HG02840 (cell line): ENCODE measurements around the gene CRIP2.

Source experiments
- ATAC-seq: cut with Tn5 transposase; IDR thresholded peaks from one replicate; pipeline ENCODE4 v1.9.1; 2021; ENCODE audit warnings: mild to moderate bottlenecking, moderate library complexity, moderate number of reproducible peaks; ENCODE audit not compliant: unreplicated experiment, low FRiP score

CRIP2 gene

DNA sequence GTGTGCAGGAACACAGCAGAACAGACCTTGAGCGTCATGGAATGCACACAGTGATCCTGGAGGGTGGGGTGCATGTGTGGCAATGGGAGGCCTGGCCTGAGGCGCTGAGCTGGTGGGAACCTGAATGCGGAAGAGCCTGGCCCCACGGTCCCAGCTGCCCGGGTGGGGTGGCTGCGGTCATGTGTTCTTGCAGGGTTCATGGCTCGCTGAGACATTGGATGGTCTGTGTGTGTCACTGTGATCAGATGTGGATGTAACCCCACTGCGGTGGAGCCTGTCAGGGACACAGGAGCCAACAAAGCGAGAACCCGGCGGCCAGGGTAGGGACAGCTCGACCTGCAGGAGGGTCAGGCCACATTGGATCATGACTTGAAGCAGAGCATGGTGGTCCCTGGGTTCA, 31.8 kb upstream of the CRIP2 start:
- ATAC-seq, result no peak

DNA sequence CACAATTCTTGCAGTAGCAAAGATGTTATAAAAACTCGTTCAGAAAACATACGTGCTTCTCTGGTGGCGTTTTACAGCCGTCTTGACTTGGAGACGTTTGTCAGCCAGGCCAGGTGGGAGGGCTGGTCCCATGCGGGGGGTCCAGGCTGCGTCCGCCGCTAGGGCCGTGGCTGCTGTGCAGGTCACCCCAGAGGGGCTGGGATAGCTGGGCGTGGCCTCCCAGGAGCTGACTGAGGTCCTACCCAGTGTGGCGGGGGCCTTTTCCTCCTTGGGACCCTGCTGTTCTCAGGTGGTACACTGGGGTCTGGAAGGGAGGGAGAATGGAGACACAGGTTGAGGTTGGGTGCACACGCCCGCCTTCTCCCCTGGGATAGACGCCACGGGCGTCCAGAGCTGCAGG, 29.8 kb upstream of the CRIP2 start:
- no peak for ATAC-seq

DNA sequence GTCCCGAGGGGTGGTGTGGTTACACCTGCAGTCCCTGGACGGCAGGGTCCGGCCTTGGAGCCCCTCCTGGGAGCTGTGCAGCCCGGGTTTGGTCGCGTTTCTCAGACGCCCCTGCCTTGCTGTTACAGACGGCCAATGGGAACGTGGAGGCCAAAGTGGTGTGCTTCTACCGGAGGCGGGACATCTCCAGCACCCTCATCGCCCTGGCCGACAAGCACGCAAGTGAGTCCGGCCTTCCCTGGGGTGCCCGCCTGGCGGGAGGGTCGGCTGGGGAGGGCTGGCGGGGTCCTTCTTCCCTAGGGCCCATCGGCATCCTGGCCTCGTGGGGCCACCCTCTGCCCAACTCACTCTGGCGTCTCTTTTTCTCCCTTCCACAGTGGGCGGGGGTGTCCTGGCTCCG, 29.3 kb upstream of the CRIP2 start:
- ATAC-seq, result no peak

DNA sequence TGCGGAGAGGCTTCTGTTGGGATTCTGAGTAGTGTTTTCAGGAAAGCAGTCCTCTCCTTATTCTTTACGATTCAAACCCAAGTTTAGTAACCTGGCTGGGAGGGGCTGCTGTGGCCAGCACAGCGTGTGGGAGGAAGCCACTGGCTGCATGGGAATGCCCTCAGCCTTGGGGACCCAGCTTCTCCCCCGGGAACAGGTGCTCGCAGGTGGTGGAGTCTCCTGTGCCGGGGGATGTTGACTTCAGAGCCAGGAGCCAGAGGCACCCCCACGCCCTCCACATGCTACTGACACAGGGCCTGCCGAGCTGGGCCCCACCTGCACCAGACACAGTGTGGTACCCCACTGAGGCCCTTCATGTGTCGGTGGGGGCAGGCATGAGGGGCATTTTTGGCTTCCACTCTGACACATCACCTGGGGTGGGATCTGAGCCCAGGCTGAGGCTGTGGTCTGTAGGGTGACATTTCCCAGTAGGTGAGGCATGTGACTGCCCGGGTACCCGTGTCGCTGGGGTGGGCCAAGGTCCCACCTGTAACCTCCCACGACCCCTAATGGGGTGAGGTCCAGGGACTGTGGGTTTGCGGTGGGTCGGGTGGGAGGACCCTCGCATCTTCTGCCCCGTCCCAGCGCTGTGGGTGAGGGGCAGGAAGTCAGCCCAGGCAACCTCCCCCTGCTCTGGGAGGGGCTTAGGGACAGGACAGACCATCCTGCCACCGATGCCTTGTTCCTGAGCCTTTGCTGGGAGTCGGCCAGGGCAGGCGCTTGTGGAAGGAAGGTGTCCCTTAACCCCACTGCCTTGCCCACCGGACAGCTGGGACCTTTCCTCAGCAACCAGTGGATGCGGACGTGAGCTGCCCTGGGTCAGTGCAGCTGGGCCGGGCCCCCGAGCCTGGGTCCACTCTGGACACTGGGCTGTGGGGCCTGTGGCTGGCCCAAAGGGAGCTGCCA, 28.4 kb upstream of the CRIP2 start:
- ATAC-seq, result no peak

DNA sequence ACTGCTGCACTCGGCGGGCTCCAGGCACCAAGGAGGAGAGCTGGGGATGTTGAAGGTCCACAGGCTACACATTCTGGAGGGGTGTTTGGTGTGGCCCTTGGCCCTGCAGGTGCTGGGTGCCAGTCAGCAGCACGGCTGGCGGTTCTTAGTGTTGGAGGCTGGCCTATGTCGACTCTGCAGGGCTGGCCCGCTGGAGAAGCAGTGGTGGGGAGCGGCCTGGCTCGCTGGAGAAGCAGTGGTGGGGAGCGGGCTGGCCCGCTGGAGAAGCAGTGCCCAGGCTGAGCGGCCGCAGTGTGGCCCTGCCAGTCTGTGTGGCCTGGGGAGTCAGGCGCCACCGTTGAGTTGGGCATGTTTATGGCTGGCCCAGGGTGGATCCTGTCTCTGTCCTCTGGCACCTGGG, 27.6 kb upstream of the CRIP2 start:
- no peak for ATAC-seq

DNA sequence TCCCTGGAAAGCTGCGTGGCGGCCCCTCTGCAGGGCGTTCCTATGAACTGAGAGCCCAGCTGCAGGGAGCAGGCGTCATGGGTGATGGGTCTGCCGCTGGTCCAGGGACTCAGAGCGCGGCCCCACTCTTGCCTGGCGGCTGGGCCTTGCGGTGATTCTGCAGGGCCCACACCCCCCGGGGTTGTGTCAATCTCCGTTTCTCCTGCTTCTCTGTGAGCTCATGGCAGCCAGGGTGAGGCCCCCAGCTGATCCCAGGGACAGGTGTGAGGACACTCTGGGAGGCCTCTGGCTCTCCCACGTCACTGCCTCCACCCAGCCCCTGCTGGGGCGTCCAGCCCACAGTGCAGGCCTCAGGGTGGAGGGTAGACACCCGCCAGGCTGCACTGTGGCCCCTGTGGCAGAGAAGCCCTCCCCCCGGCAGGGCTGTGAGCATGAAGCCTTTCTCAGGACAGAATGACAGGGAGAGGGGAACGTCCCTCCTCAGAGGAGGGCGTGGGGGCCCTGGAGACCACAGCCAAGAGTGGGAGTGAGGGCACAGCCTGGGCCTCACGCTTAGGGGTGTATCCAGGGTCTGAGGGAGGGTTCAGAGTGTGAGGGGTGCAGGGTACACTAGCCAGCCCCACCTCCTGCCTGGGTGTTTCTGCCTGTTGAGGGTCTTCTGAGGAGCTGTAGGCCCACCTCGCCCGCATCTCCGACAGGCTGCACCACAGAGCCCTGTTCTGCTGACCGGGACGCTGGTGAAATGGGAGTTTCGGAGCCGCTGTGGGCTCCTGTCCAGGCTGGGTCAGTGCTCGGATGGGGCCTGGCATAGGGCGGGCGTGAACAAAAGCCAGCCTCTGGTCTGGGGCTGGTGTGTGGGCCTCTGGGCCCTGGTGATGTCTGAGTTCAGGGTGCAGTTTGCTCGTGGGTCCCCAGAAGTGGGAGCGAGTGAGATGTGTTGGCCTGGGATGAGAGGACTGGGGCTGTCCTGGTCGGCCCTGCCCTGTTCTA, 26.7 kb upstream of the CRIP2 start:
- ATAC-seq, result no peak

DNA sequence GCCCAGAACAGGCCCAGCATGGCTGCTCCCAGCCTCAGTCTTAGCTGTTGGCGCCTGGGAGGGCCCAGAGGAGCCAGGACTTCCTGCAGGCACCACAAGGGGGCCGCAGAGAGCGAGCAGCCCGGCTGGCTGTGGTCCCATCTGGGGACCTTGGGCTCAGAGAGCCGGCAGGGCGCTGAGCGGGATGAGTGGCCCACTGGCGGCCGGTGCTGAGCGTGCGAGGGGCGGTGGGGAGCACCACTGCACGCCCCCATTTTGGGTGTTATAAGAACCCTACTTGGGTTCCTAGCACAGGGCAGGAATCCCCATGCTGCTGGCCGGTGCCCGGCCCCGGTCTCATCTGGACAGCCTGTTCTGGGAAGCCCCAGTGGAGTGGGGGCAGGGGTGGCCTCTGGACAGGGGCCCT, 25.9 kb upstream of the CRIP2 start:
- ATAC-seq, result no peak

DNA sequence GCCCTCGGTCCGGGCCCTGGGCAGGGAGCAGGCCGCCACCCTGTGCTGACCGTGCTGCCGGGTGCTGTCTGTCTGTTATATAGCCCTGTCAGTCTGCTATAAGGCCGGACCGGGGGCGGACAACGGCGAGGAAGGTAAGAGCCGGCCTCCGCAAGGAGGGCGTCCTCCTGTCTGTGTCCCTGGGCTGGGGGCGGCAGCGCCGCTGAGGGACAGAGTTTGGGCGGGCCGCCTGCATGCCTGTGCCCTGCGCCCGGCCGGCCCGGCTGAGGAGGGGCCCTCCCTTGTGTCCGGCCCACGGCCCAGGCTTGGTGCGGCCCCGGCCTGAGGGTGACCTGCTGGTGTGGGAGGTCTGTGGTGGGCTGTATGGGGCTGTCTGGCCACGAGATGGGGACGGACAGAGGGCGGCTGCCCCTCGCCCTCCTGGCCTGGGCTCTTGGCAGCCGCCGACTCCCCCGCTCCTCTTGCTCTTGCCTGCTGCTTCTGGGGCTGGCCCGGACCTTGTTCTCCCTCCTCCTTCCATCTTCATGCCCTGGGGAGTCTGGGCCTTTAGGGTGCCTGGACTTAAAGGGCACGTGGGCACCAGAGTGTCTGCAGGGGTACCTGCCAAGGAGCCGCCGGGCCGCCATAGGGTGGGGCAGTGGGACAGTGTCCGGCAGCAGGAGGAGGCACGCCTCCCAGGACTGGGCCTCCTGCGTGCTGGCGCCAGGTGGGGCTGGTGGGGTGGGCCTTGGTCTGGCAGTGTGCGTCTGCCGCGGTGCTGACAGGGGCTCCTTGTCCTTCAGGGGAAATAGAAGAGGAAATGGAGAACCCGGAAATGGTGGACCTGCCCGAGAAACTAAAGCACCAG, 25.1 kb upstream of the CRIP2 start:
- ATAC-seq, result no peak

DNA sequence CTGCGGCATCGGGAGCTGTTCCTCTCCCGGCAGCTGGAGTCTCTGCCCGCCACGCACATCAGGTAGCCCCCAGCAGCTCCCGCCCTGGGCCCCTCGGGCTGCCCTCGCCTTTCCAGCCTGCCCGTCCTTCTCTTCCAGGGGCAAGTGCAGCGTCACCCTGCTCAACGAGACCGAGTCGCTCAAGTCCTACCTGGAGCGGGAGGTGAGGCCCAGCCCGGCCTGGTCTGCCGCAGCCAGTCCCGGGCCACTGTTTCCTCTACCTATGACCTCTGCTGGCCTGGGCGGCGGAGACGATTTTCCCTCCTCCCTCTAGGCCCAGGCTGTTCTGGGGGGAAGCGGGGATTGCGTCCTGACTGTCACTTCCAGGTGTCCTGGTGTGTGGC, 24.5 kb upstream of the CRIP2 start:
- no peak for ATAC-seq

DNA sequence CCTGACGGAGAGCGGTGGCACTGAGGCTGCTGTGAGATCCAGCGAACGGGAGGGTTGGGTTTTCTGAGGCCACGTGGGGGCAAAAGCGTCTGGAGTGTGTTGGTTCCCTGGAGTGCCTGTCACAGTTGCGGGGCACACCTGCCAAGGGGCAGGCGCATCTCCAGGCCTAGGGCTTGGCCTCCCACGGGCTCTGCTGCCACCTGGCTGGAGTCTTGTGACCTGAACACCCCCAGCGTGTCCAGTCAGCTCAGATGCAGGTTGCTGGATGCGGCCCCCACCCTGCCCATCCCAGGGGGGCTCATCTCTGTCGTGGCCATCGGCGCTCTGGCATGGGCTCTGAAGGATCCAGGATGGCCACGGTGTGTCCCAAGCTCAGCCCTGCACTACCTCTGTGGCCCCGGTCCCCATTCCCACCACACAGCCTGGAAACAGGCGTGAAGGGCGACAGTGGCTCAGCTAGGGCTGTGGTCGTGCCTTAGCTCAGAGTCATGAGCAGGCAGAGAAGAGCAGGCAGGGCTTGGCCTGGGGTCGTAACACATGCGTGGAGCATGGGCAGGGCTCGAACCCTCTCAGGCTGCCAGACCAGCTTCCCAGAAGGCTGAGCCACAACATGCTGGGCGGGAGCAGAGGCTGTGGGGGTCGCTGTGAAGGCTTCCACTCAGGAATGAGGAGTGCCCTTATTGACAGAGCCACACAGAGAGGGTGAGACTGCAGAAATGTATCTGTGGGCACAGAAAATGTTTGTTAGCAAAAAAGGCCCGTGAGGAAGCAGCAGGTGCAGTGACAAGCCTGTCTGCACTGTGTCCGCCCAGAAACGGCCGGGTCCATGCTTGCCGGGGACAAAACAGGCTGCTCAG, 23.5 kb upstream of the CRIP2 start:
- ATAC-seq, result no peak

DNA sequence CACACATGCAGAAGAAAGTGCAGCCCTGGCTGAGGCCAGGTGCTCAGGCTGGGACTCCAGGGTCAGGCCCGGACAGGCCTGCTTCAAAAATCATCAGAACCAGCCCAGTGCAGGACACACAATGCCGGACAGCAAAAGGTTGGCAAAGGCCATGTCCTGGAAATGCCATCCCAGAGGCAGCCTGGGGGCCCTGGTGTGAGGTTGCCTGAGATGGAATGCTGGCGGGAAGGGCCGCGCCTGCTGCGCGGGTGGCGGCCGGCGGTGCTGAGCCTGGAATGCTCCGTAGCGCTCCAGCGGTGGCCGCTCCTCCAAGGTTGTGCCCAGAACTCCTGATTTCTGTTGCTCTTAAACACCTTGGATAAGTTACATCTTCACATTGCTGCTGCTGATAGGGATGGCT, 21.7 kb upstream of the CRIP2 start:
- no peak for ATAC-seq

DNA sequence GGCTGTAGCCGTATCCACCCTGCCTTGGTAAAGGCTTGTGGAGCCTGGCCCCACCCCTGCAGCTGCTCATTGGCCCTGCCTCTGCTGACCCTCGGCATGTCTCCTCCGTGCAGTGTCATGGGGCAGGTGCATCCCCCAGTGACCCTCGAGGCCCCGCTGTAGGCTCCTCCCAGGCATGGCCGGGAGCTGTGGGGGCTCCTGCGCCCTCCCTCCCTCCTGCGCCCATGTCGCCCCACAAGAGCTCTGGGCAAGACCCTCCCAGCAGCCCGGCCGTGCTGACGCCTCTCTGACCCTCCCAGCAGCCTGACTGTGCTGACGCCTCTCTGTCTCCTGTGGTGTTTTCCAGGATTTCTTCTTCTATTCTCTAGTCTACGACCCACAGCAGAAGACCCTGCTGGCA, 20.8 kb upstream of the CRIP2 start:
- ATAC-seq, result no peak

DNA sequence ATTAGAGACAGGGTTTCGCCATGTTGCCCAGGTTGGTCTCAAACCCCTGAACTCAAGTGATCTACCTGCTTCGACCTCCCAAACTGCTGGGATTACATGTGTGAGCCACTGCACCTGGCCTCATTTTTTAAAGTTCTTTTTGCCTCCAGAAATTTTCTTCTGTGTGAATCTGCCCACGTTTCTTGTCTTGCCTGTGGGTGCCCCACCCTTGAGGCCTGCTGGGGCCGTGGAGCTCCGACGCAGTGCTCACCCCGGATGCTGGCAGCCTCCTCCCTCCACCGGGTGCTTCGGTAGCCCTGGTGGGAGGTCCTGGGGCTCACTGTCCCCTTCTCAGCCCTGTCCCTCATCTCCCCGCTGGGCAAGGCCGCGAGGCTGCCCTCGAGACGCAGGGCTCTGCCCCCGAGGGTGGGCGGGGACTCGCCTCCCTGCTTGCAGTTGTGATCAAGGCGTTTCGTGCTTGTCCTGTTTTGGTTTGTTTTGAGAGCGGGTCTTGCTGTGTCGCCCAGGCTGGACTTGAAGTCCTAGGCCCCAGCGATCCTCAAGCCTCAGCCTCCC, 19.5 kb upstream of the CRIP2 start:
- ATAC-seq, result no peak

DNA sequence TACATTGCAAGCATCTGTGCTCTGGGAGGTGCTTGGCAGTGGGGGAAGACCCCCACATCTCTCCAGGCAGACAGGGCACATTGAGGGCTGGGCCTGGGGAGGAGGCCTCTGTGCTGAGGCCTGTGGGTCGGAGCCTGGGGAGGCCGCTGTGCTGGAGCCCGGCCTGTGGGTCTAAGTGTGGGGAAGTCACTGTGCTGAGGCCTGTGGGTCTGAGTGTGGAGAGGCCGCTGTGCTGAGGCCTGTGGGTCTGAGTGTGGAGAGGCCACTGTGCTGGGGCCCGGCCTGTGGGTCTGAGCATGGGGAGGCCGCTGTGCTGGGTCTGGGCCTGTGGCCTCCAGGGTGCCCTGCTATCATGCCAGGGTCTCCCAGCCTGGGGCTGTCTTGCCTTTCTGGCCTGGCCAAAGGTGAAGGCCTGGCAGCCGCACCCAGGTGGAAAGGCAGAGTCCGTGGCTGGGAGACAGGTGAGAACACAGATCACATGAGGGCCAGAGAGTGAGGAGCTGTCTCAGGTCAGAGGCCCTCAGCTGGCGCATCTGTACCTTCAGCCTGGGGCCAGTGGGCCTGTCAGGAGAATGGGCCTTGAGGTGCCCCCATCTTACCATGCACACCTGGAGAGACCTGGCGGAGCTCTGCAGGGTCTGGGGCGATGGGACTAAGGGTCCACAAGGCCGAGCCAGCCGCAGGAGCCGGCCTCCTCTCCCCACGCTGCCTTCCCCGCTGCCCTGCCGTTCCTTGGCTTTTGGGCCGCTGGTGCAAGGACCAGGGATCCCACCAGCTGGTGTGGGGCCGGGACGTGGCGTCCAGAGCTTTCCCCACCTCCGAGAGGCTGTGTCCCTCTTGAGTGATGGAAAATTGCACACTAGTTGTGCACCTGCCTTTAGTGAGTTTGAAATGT, 18.6 kb upstream of the CRIP2 start:
- ATAC-seq, result no peak

DNA sequence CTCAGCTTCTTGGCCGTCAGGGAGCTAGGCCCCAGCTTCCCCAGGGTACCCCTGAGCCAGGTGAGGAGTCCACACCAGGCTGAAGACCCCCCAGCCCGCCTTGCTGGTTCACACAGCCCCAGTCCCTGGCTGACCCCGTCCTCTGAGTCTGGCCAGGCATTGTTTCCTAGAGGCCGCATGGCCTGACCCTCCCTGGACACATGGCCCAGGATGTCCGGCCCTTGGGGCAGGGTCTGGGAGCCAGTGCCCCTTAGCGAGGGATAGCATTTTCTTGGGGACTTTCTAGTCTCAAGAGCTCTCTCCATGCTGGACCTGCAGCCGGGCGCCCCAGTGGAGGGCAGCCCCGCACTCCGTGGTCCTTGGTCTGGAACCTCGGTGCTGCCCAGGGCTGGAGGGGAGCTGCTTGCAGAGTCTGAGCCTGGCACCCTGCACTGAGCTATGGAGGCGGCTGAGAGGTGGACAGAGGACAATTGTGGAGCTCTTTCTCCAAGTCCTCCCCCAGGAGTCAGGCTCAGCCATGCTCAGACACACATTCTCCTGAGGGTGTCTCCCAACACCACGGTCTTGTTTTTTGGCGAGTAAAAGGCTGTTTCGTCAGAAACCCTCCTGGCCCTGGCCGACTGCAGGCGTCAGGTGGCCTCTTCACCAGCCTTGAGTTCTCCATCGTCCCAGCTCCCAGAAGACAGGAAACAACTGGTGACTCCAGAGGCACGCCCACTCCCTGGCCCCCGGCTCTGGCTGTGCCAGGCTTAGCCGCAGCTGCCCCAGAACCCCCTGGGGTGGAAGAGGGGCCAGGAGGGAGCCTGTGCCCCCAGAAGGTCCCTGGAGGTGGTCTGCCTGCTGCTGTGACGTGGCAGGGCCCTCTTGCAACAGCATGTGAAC, 17.6 kb upstream of the CRIP2 start:
- ATAC-seq, result no peak

DNA sequence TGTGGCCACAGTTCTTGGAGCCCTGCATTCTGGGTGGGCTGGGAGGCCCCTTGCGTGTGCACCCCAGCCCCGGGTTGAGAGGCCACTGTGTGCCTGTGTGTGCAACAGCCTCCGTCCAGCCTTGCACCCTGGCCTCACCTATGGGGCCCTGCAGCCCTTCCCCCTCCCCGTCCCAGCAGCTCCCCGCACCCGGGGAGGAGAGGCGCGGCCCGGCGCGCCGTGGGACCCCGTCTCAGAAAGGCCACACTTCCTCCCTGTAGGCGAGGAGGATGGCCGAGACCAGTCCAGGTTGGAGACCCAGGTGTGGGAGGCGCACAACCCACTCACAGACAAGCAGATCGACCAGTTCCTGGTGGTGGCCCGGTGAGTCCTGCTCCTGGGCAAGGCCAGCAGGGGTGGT, 16.6 kb upstream of the CRIP2 start:
- no peak for ATAC-seq

DNA sequence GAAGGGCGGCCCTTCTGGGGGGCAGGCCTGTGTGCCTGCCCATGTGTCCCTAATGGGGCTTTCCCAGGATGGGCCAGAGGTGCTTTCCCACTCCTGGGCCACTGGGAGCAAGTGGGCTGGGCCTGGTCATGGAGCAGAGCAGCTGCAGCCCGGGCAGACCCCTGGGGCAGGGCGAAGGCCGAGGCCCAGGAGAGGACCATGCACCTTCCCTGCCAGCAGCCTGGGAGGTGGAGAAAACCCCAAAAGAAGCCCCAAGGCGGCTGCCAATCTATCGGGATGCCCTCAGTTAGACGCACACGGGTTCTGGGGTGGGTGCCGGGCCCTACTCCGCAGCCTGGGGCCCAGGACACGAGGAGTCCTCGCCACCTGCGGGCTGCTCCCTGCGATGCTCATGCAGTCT, 16.1 kb upstream of the CRIP2 start:
- no peak for ATAC-seq
